Upper lobe of left lung (tissue), 6 donors: Measurements from ENCODE around the gene SLC47A1. TPM values are rescaled to one million over a fixed set of nuclear protein-coding genes. Genes with fewer than 3 reads are reported as not detected.
"Not testable (repeated sequence)": the region's sequence is repeated elsewhere in the genome, so short reads cannot be mapped to it uniquely, and the experiment has no call there.

ENCODE experiments used
- ATAC-seq, 2 donors: fragments of 200-7000 bp; cut with Tn5 transposase; one replicate each; pipeline ENCODE4 v1.9.1; 2022; ENCODE audit warnings: mild to moderate bottlenecking in 2 of 2, moderate library complexity in 2 of 2; ENCODE audit not compliant: low FRiP score in 2 of 2
- DNase-seq, 2 donors: peaks; one replicate each; pipeline ENCODE4 v3.0.0-alpha.2; 2019 to 2020
- H3K27ac ChIP-seq, 4 donors: fragments of 200-600 bp; sonication (generic); one replicate each; pipeline ENCODE4 v1.5.1; 2016 to 2019
- H3K27me3 ChIP-seq, 4 donors: fragments of 200-600 bp; sonication (generic); one replicate each; pipeline ENCODE4 v1.5.1; 2017 to 2019
- H3K36me3 ChIP-seq, 4 donors: fragments of 200-600 bp; sonication (generic); one replicate each; pipeline ENCODE4 v1.5.1; 2016 to 2019
- H3K4me1 ChIP-seq, 4 donors: fragments of 200-600 bp; sonication (generic); one replicate each; pipeline ENCODE4 v1.5.1; 2018 to 2019
- H3K4me3 ChIP-seq, 4 donors: fragments of 200-600 bp; sonication (generic); one replicate each; pipeline ENCODE4 v1.5.1; 2017 to 2019; ENCODE audit warnings: mild to moderate bottlenecking in 2 of 4, moderate library complexity in 1 of 4
- H3K9me3 ChIP-seq, 4 donors: fragments of 200-600 bp; sonication (generic); one replicate each; pipeline ENCODE4 v1.5.1; 2018 to 2019
- CTCF ChIP-seq, 6 experiments: fragments of 450-650 bp in 4 of 6; fragments of 200-600 bp in 2 of 6; sonication (generic) in 2 of 6; IDR thresholded peaks; one replicate each; pipeline ENCODE4 v1.5.1; 2016 to 2019; ENCODE audit warnings: antibody characterized with exemption in 6 of 6
- EP300 ChIP-seq, 4 donors: sonication (generic); formaldehyde crosslinking; IDR thresholded peaks; one replicate each; pipeline ENCODE4 v1.5.1; 2017; ENCODE audit warnings: antibody characterized with exemption in 4 of 4, control low read depth in 2 of 4
- POLR2A ChIP-seq, 4 donors: fragments of 450-650 bp; IDR thresholded peaks; one replicate each; pipeline ENCODE4 v1.5.1; 2016 to 2017; ENCODE audit warnings: antibody characterized with exemption in 4 of 4, mild to moderate bottlenecking in 2 of 4
- POLR2AphosphoS5 ChIP-seq, 2 donors: sonication (generic); formaldehyde crosslinking; IDR thresholded peaks; one replicate each; pipeline ENCODE4 v1.5.1; 2017; ENCODE audit warnings: antibody characterized with exemption in 2 of 2
- WGBS, 2 donors: methylation state at CpG; one replicate each; pipeline ENCODE4 v1.1.5; 2017 to 2018; 5-methylcytosine and 5-hydroxymethylcytosine counted together
- total RNA-seq, 6 donors: library from RNA; depleted of rRNA in 4 of 6; stranded (reverse); fragments of >200 nt in 4 of 6; gene quantifications; one replicate each; pipeline versions ENCODE4 v1.1.0 to v1.2.1, GENCODE V29; 2016 to 2021
- donor health status: DM: no; HTN: no; CAD: no; lungs with moderate emphysema.
- donor health status: DM: no; HTN: yes; CAD: no; lungs with severe emphysema.

SLC47A1 gene
- total RNA-seq, 6 donors from 2014 or later, result 6.9 to 20.8 (median 12.0) TPM

GRCh38 chr17:19573075-19573474, 39.4 kb downstream of the SLC47A1 start:
- no peak for TF ChIP-seq POLR2AphosphoS5 (IDR thresholded peaks at IDR 0.05)
- DNase-seq (no peak), ATAC-seq (no peak)
- Histone ChIP-seq H3K4me3 (no peak overlapping the region), H3K27me3 (no peaks in the 10 kb centered on the region), H3K27ac (no peak overlapping the region), H3K36me3 (no peaks in the 10 kb centered on the region), H3K4me1 (no peaks in the 10 kb centered on the region), H3K9me3 (no peaks in the 10 kb centered on the region)
- 24 to 29% methylated on average over 2 of the region's 2 CpGs for WGBS, 2 donors

DNA sequence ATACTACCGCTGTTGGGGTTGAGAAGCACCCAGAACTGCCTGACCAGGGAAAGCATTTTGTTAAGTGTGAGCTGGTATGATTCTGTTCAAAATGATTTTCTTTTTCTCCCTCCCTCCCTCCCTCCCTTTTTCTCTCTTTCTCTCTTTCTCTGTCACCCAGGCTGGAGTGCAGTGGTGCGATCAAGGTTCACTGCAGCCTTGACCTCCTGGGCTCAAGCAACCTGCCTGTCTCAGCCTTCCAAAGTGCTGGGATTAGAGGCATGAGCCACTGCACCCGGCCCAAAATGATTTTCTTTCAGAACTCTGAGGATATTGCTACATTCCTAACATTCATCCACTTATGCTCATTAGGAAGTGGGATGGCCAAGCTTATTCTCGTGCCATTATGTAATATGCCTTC, 41.3 kb downstream of the SLC47A1 start:
- 81 to 84% methylated on average over 4 of the region's 4 CpGs for WGBS, 2 donors
- TF ChIP-seq EP300 (IDR thresholded peaks at IDR 0.05) (no peak), POLR2A (IDR thresholded peaks at IDR 0.05) (no peak)
- no peak overlapping the region for H3K27ac ChIP-seq
- no peaks in the 10 kb centered on the region for H3K9me3 ChIP-seq
- H3K4me1 ChIP-seq, result peaks cover 0 to 7% (median 5%) of the 10 kb centered on the region in 4 donors
- no peak for ATAC-seq
- no peak overlapping the region for H3K4me3 ChIP-seq
- no peaks in the 10 kb centered on the region for H3K36me3 ChIP-seq
- peaks cover 0 to 11% (median 4%) of the 10 kb centered on the region in 4 donors for H3K27me3 ChIP-seq
- no peak for DNase-seq

- 70 to 90% methylated on average over 4 of the region's 4 CpGs for WGBS, 2 donors
- ATAC-seq (no peak), DNase-seq (no peak)
These were observed 44.9 kb downstream of the SLC47A1 start for GRCh38 chr17:19578545-19578944.

DNA sequence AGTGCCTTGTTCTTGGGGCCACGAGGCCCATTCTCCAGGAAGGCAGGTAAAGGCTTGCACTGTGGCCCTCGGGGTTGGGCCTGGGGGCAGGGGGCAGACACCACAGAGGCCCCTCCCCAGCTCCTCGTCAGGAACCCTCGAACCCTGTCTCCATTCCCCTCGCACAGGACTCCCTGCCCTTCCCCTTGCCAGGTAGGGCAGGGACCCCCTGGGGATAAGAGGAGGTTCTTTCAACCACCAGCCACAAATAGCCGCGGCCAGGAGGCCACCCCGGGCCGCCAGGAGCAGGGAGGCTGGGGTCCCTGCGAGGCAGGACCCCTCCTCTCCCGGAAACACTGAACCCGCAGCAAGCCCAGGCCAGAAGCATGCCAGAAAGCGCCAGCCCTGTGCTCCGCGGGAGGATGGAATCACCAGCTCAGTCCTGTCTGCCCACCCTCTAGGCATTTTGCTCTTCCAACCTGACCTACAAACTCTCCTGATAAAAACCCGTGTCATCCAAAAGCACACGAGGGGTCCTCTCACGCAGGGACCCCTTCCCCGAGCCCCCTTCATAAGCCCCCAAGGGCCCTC, 45.6 kb downstream of the SLC47A1 start:
- WGBS, 2 donors, result 33 to 41% methylated on average over 8 to 15 of the region's 19 CpGs
- peak overlapping the region in 3 of 4 donors; percentile 36 to 47 (median 46) for H3K4me3 ChIP-seq
- H3K36me3 ChIP-seq, result no peaks in the 10 kb centered on the region
- ATAC-seq (peak in 1 of 2 donors; percentile 3), DNase-seq (peak in 1 of 2 donors; percentile 70)
- H3K27me3 ChIP-seq, result peaks cover 0 to 18% (median 8%) of the 10 kb centered on the region in 4 donors
- no peak overlapping the region for H3K27ac ChIP-seq
- H3K4me1 ChIP-seq, result peaks cover 0 to 11% (median 8%) of the 10 kb centered on the region in 4 donors
- no peak for TF ChIP-seq CTCF (IDR thresholded peaks at IDR 0.05)
- no peak for TF ChIP-seq EP300 (IDR thresholded peaks at IDR 0.05)
- no peak for TF ChIP-seq POLR2AphosphoS5 (IDR thresholded peaks at IDR 0.05)
- no peak for TF ChIP-seq POLR2A (IDR thresholded peaks at IDR 0.05)
- H3K9me3 ChIP-seq, result no peaks in the 10 kb centered on the region

More at GRCh38 chr17:19578545-19578944, 44.9 kb downstream of the SLC47A1 start:
- Histone ChIP-seq H3K36me3 (no peaks in the 10 kb centered on the region), H3K9me3 (no peaks in the 10 kb centered on the region), H3K27ac (no peak overlapping the region), H3K4me3 (no peak overlapping the region), H3K4me1 (peaks cover 0 to 11% (median 8%) of the 10 kb centered on the region in 4 donors), H3K27me3 (peaks cover 0 to 18% (median 8%) of the 10 kb centered on the region in 4 donors)
- no peak for TF ChIP-seq POLR2AphosphoS5 (IDR thresholded peaks at IDR 0.05)
- TF ChIP-seq POLR2A (IDR thresholded peaks at IDR 0.05), result no peak
- TF ChIP-seq CTCF (IDR thresholded peaks at IDR 0.05), result no peak
- no peak for TF ChIP-seq EP300 (IDR thresholded peaks at IDR 0.05)

- Histone ChIP-seq H3K9me3 (no peaks in the 10 kb centered on the region), H3K4me3 (peak overlapping the region in 3 of 4 donors; percentile 36 to 47 (median 46)), H3K27ac (peak overlapping the region in 1 of 4 donors; percentile 63), H3K4me1 (peaks cover 0 to 11% (median 8%) of the 10 kb centered on the region in 4 donors), H3K36me3 (no peaks in the 10 kb centered on the region), H3K27me3 (peaks cover 0 to 18% (median 8%) of the 10 kb centered on the region in 4 donors)
- DNase-seq (peak in 1 of 2 donors; percentile 87), ATAC-seq (peak in 1 of 2 donors; percentile 89)
- no peak for TF ChIP-seq CTCF (IDR thresholded peaks at IDR 0.05)
- TF ChIP-seq POLR2AphosphoS5 (IDR thresholded peaks at IDR 0.05), result no peak
- TF ChIP-seq POLR2A (IDR thresholded peaks at IDR 0.05), result no peak
- no peak for TF ChIP-seq EP300 (IDR thresholded peaks at IDR 0.05)
- 32 to 69% methylated on average over 9 to 20 of the region's 76 CpGs for WGBS, 2 donors
These were observed 46.4 kb downstream of the SLC47A1 start for GRCh38 chr17:19579867-19580565.

GRCh38 chr17:19580566-19580920, 46.9 kb downstream of the SLC47A1 start:
- H3K4me3 ChIP-seq, H3K9me3 ChIP-seq, H3K27ac ChIP-seq, ATAC-seq, H3K36me3 ChIP-seq: not testable (repeated sequence)
- WGBS, 2 donors, result 96 to 97% methylated on average over 17 of the region's 17 CpGs
- Histone ChIP-seq H3K27me3 (peaks cover 0 to 18% (median 8%) of the 10 kb centered on the region in 4 donors), H3K4me1 (peaks cover 0 to 11% (median 8%) of the 10 kb centered on the region in 4 donors)
- DNase-seq, result peak in 1 of 2 donors; percentile 50

GRCh38 chr17:19582152-19582551, 48.5 kb downstream of the SLC47A1 start:
- ATAC-seq, result peak in 1 of 2 donors; percentile 21

More at GRCh38 chr17:19582152-19582551, 48.5 kb downstream of the SLC47A1 start:
- H3K36me3 ChIP-seq, H3K4me3 ChIP-seq, H3K9me3 ChIP-seq, H3K27ac ChIP-seq: not testable (repeated sequence)
- Histone ChIP-seq H3K4me1 (peaks cover 0 to 11% (median 8%) of the 10 kb centered on the region in 4 donors), H3K27me3 (peaks cover 0 to 18% (median 8%) of the 10 kb centered on the region in 4 donors)
- peak in 1 of 2 donors; percentile 56 for DNase-seq
- 93 to 96% methylated on average over 10 to 13 of the region's 13 CpGs for WGBS, 2 donors
